ENCODE measurements around the gene CUX1. TPM values are rescaled to one million over a fixed set of nuclear protein-coding genes. Genes with fewer than 3 reads are reported as not detected.

The CUX1 gene
- total and polyA plus RNA-seq, 10 of the 15 experiments (the other 5 are each of a cell fraction or from before 2014, with no cell fraction given), result 6.1 to 48.6 (median 25.9) TPM

GRCh38 chr7:101896316-101896715 is 78.9 kb downstream of the CUX1 start (continued):
- TF ChIP-seq HDAC6 (IDR thresholded peaks at IDR 0.05; ENCODE audit: unreplicated experiment) (no peak), ZBTB40 (IDR thresholded peaks at IDR 0.05; ENCODE audit: borderline replicate concordance) (no peak), E4F1 (IDR thresholded peaks at IDR 0.05; ENCODE audit: borderline replicate concordance, partially characterized antibody) (no peak), NFYB (IDR thresholded peaks at IDR 0.05; ENCODE audit: insufficient read depth, low read depth, low read length) (no peak), SPI1 (IDR thresholded peaks at IDR 0.05; ENCODE audit: borderline replicate concordance, insufficient read depth, low read depth, low read length) (no peak), NBN (IDR thresholded peaks at IDR 0.05) (no peak), NKRF (conservative IDR thresholded peaks at IDR 0.05) (no peak)
- TF ChIP-seq, protein P1, sequence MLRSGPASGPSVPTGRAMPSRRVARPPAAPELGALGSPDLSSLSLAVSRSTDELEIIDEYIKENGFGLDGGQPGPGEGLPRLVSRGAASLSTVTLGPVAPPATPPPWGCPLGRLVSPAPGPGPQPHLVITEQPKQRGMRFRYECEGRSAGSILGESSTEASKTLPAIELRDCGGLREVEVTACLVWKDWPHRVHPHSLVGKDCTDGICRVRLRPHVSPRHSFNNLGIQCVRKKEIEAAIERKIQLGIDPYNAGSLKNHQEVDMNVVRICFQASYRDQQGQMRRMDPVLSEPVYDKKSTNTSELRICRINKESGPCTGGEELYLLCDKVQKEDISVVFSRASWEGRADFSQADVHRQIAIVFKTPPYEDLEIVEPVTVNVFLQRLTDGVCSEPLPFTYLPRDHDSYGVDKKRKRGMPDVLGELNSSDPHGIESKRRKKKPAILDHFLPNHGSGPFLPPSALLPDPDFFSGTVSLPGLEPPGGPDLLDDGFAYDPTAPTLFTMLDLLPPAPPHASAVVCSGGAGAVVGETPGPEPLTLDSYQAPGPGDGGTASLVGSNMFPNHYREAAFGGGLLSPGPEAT (IDR thresholded peaks at IDR 0.05; ENCODE audit: low read depth), result no peak
